GM21447 (cell line): ENCODE results near the gene GAGE13.
"Not testable (repeated sequence)": the region's sequence is repeated elsewhere in the genome, so short reads cannot be mapped to it uniquely, and the experiment has no call there.

Source experiments
- ATAC-seq: cut with Tn5 transposase; IDR thresholded peaks from one replicate; pipeline ENCODE4 v1.9.1; 2021; ENCODE audit not compliant: unreplicated experiment

The GAGE13 gene

DNA sequence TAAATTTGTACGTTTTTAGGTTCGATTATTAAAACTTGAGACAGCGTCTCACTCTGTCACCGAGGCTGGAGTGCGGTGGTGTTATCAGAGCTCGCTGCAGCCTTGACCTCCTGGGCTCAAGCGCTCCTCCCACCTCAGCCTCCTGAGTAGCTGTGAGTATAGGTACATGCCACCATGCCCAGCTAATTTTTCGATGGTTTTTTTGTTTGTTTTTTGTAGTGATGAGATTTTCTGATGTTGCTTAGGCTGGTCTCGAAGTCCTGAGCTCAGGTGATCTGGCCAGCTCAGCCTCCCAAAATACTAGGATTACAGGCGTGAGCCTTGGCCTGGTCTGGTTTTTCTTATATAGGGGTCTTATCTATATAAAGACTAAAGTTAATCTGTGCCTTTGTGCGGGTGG lies 961 bp upstream of the GAGE13 start:
- not testable (repeated sequence) for ATAC-seq

DNA sequence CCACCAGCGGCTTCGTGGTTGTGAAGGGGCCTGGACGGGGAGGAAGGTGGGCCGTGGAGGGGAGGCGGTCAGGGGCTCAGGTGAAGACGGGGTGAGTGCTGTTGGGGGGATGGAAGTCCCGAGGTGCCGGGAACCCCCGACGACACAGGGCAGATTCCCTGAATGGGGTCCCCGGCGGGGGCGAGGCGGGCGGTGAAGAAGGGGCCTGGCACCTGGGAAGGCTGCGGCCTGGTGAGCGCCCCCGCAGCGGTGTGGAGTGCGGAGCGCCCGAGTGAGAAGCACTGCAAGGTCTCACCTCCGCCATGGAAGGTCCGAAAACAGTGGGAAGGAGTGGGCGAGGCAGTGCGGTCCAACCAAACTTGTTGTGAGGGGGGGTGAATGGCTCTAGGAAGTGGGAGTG lies 459 bp downstream of the GAGE13 start:
- not testable (repeated sequence) for ATAC-seq

DNA sequence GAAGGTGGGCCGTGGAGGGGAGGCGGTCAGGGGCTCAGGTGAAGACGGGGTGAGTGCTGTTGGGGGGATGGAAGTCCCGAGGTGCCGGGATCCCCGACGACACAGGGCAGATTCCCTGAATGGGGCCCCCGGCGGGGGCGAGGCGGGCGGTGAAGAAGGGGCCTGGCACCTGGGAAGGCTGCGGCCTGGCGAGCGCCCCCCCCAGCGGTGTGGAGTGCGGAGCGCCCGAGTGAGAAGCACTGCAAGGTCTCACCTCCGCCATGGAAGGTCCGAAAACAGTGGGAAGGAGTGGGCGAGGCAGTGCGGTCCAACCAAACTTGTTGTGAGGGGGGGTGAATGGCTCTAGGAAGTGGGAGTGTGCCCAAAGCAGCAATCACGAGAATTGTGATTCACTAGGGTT lies 10.1 kb downstream of the GAGE13 start:
- ATAC-seq, result not testable (repeated sequence)

- ATAC-seq, result not testable (repeated sequence)
These were observed 13.3 kb downstream of the GAGE13 start for GRCh38 chrX:49344496-49345175.

DNA sequence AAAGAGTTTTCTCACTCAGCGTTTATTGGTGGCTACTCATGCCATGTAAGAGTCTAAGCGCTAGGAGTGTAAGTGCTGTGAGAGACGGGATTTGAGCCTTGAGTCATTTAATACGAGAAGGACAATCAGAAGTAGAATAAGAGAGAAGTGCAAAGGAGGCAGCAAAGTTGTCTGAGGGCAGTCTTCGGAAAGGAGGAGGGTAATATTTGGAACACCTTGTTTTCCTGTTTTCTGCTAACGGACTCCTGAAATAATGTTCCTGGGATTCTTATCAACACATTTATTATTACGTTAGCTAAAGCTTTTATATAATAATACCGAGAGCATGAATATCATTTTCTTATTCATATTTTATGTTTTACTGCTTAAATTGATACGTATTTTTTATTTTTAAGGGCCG lies 14.0 kb downstream of the GAGE13 start:
- not testable (repeated sequence) for ATAC-seq

DNA sequence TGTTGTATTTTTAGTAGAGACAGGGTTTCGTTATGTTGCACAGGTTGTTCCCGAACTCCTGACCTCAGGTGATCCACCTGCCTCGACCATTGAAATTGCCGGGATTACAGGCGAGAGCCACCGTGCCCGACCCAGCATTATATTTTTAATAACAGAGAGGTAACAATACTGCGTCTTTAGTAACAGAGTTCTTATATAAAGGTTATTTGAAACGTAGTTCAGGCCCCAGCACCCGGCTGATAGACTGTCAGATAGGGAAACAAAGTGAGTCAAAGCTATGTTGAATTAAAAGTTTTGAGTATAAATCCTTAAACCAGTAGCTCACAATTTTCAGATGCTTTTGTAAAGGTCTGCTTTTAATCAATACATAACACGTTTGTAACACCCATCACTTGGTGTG lies 14.8 kb downstream of the GAGE13 start:
- not testable (repeated sequence) for ATAC-seq
